Activated CD4-positive, alpha-beta T cell treated with anti-CD3 and anti-CD28 coated beads for 36 hours (primary cell): ENCODE data around the gene IL10RA. TPM values are rescaled to one million over a fixed set of nuclear protein-coding genes. Genes with fewer than 3 reads are reported as not detected.

Experiments
- ATAC-seq: fragments of 200-7000 bp; cut with Tn5 transposase; one replicate; pipeline ENCODE4 v1.10.0; 2021; ENCODE audit warnings: mild to moderate bottlenecking, moderate library complexity
- CTCF ChIA-PET: fragments of 350-600 bp; sonication (Branson Sonifier 250); formaldehyde crosslinking; loops from one replicate; lab custom pipeline; 2021; ENCODE audit warnings: antibody characterized with exemption; lab: Charles Lee
- POLR2A ChIA-PET: fragments of 350-600 bp; sonication (Branson Sonifier 250); formaldehyde crosslinking; loops from one replicate; lab custom pipeline; 2021; ENCODE audit warnings: antibody characterized with exemption, inconsistent platforms; lab: Charles Lee
- DNase-seq: peaks from one replicate; pipeline ENCODE4 v3.0.0-alpha.2; 2020
- H3K27ac Mint-ChIP-seq: one replicate; pipeline ENCODE4 v1.8.0; 2021; ENCODE audit warnings: mixed read lengths
- H3K27me3 Mint-ChIP-seq: one replicate; pipeline ENCODE4 v1.8.0; 2021; ENCODE audit warnings: mixed read lengths
- H3K36me3 Mint-ChIP-seq: one replicate; pipeline ENCODE4 v1.8.0; 2021; ENCODE audit warnings: low read depth, mixed read lengths
- H3K4me1 Mint-ChIP-seq: one replicate; pipeline ENCODE4 v1.8.0; 2021; ENCODE audit warnings: mixed read lengths
- H3K4me3 Mint-ChIP-seq: one replicate; pipeline ENCODE4 v1.8.0; 2021; ENCODE audit warnings: mild to moderate bottlenecking, moderate library complexity, mixed read lengths
- H3K9me3 Mint-ChIP-seq: one replicate; pipeline ENCODE4 v1.8.0; 2021; ENCODE audit warnings: low read depth, mixed read lengths
- intact Hi-C, 2 experiments: fragments of 100-400 bp; cut with DNase I in 1 of 2; cut with micrococcal nuclease in 1 of 2; formaldehyde crosslinking; loops; one replicate each; pipeline versions ENCODE4 v1.14.2 to v1.15.1; 2022 to 2024; cut with DNase I, micrococcal nuclease
- total RNA-seq, 2 experiments: library from RNA; stranded (reverse); gene quantifications; one replicate each; pipeline ENCODE4 v1.2.3, GENCODE V29; 2021

Gene IL10RA
- total RNA-seq, 2 experiments from 2014 or later, result 57.1 to 79.4 TPM

GRCh38 chr11:117989351-117990102 is 3.3 kb downstream of the IL10RA start:
- ChIA-PET POLR2A (interaction anchor here (1.3 to 4.7 kb wide), 3 partner anchors 8 to 12 kb away, joined by 4 to 78 read pairs (median 30); no protein-coding TSS in a partner anchor), CTCF (interaction anchor here (1.0 to 6.0 kb wide), 5 partner anchors 9 to 169 kb away, joined by 3 to 31 read pairs (median 4); no protein-coding TSS in a partner anchor)
- Mint-ChIP-seq H3K36me3 (peaks cover 84% of the 10 kb centered on the region), H3K4me1 (peaks cover 83% of the 10 kb centered on the region), H3K4me3 (peak overlapping the region; percentile 96), H3K27ac (peak overlapping the region; percentile 72), H3K27me3 (no peaks in the 10 kb centered on the region), H3K9me3 (no peaks in the 10 kb centered on the region)
- intact Hi-C loops, result loop anchor here in 1 of 2 experiments (5.0 kb wide), 2 partner anchors 228 to 448 kb away; partner anchors contain the start of gene KMT2A
- DNase-seq (no peak), ATAC-seq (no peak)

- Mint-ChIP-seq H3K27ac (no peak overlapping the region), H3K36me3 (peaks cover 95% of the 10 kb centered on the region), H3K4me3 (peak overlapping the region; percentile 47), H3K9me3 (no peaks in the 10 kb centered on the region), H3K4me1 (peaks cover 88% of the 10 kb centered on the region), H3K27me3 (no peaks in the 10 kb centered on the region)
- no peak for ATAC-seq
- ChIA-PET CTCF (interaction anchor here (0.6 kb wide), 1 partner anchor 216 kb away, joined by 3 read pairs; no protein-coding TSS in a partner anchor), POLR2A (interaction anchor here (0.7 kb wide), 1 partner anchor 10 kb away, joined by 3 read pairs; no protein-coding TSS in a partner anchor)
- DNase-seq, result no peak
- intact Hi-C loops, result no loop called here
Measured at GRCh38 chr11:117992136-117992535, 5.9 kb downstream of the IL10RA start.

DNA sequence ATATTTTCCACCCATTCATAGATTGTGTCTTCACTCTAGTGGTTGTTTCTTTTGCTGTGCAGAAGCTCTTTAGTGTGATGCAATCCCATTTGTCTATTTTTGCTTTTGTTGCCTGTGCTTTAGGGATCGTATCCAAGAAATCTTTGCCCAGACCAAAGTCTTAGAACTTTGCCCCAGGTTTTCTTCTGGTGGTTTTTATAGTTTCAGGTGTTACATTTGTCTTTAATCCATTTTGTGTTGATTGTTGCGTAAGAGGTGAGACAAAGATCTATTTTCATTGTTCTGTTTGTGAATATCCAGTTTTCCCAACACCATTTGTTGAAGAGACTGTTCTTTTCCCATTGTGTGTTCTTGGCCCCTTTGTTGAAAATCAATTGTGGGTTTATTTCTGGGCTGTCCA is 6.4 kb downstream of the IL10RA start:
- no peak overlapping the region for H3K27ac Mint-ChIP-seq

DNA sequence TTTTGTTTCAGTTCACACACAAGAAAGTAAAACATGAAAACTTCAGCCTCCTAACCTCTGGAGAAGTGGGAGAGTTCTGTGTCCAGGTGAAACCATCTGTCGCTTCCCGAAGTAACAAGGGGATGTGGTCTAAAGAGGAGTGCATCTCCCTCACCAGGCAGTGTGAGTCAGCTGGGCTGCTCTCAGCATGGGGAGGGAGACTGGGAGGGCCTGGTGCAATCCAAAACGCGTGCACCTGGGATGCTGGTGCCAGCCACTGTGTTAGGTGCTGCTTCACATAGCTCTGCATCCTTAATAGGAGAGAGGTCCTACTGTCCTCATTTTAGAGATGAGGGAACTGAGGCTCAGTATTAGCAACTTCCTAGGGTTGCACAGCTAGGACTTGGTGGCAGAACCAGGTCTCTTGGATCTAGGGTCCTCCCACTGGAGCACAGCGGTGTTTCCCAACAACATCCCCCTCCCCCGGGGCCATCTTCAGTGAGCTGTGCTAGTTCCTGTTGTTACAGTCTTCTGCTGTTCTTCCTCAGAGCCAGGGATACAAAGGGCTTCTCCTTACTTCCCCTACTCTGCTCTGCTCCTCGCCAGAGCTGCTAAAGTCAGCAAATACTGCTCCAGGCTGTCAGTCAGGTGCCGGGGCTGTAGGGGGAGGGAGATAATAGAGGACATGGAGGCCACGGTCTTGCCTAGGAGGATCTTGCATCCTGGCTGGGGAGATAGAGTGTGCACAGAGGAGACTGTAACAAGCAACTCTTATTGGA is 8.0 kb downstream of the IL10RA start:
- DNase-seq, result no peak
- Mint-ChIP-seq H3K27ac (no peak overlapping the region), H3K9me3 (peaks cover 4% of the 10 kb centered on the region), H3K4me1 (peaks cover 86% of the 10 kb centered on the region), H3K27me3 (no peaks in the 10 kb centered on the region), H3K4me3 (no peak overlapping the region), H3K36me3 (peaks cover 95% of the 10 kb centered on the region)
- ATAC-seq, result no peak
- intact Hi-C loops, result no loop called here
- POLR2A ChIA-PET, result interaction anchor here (0.8 kb wide), 1 partner anchor 9 kb away, joined by 4 read pairs; no protein-coding TSS in a partner anchor
- CTCF ChIA-PET, result interaction anchor here (0.9 to 9.4 kb wide), 2 partner anchors 43 to 59 kb away, joined by 5 to 69 read pairs; no protein-coding TSS in a partner anchor

More for the DNA sequence above, 6.4 kb downstream of the IL10RA start:
- no peak for ATAC-seq
- no peak for DNase-seq
- ChIA-PET CTCF (interaction anchor here (1.0 kb wide), 1 partner anchor 187 kb away, joined by 3 read pairs; no protein-coding TSS in a partner anchor), POLR2A (interaction anchor here (0.7 to 1.1 kb wide), 2 partner anchors 10 to 23 kb away, joined by 3 to 4 read pairs; no protein-coding TSS in a partner anchor)
- Mint-ChIP-seq H3K27me3 (no peaks in the 10 kb centered on the region), H3K36me3 (peaks cover 95% of the 10 kb centered on the region), H3K4me3 (no peak overlapping the region), H3K9me3 (peaks cover 3% of the 10 kb centered on the region), H3K4me1 (peaks cover 88% of the 10 kb centered on the region)
- intact Hi-C loops, result no loop called here

DNA sequence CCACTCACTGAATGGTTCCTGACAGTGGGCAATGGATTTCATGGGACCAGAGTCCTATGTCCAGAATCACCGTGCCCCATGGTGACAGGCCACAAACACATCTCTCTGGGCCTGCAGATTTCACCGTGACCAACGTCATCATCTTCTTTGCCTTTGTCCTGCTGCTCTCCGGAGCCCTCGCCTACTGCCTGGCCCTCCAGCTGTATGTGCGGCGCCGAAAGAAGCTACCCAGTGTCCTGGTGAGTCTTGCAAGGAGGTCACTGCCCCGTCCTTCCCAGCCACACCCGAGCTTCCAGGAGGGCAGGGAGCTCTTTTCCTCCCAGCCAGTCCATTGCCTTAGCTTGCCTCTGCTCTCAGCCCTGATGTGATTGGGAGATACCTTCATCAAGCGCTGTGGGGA is 9.3 kb downstream of the IL10RA start:
- peaks cover 4% of the 10 kb centered on the region for H3K9me3 Mint-ChIP-seq
- H3K27ac Mint-ChIP-seq, result no peak overlapping the region
- H3K36me3 Mint-ChIP-seq, result peaks cover 95% of the 10 kb centered on the region
- H3K27me3 Mint-ChIP-seq, result no peaks in the 10 kb centered on the region
- intact Hi-C loops, result no loop called here
- H3K4me1 Mint-ChIP-seq, result peaks cover 85% of the 10 kb centered on the region
- ChIA-PET POLR2A (interaction anchor here (0.6 kb wide), 1 partner anchor 81 kb away, joined by 3 read pairs; no protein-coding TSS in a partner anchor), CTCF (interaction anchor here (0.9 to 9.4 kb wide), 3 partner anchors 31 to 57 kb away, joined by 4 to 69 read pairs (median 5); no protein-coding TSS in a partner anchor)
- DNase-seq (no peak), ATAC-seq (no peak)
- no peak overlapping the region for H3K4me3 Mint-ChIP-seq

DNA sequence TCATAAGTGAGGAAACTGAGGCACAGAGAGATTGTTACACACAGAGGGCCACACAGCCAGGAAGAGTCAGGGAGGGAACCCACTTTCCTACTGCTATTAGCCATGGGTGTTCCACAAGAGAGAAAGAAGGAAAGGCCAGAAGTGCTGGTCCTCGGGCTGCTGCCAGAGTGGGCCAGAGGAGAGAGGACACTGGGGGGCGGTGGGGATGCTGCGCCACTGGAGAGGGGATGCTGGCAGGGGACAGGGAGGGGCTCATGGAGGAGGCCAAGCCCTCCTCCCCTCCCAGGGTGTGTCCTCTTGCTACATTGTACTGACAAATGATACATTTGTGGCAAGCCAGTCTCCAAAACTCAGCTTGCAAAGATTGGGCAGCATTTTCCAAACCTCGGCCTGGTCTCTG is 9.9 kb downstream of the IL10RA start:
- DNase-seq (no peak), ATAC-seq (no peak)
- Mint-ChIP-seq H3K4me3 (no peak overlapping the region), H3K9me3 (peaks cover 4% of the 10 kb centered on the region), H3K4me1 (peaks cover 86% of the 10 kb centered on the region), H3K27me3 (no peaks in the 10 kb centered on the region), H3K36me3 (peaks cover 96% of the 10 kb centered on the region), H3K27ac (no peak overlapping the region)
- CTCF ChIA-PET, result interaction anchor here (0.9 to 9.4 kb wide), 5 partner anchors 9 to 57 kb away, joined by 4 to 69 read pairs (median 5); partner anchors contain the start of gene IL10RA
- intact Hi-C loops, result no loop called here
- POLR2A ChIA-PET, result interaction anchor here (0.6 to 2.7 kb wide), 4 partner anchors 8 to 148 kb away, joined by 3 to 30 read pairs (median 4); partner anchors contain the start of gene IL10RA

DNA sequence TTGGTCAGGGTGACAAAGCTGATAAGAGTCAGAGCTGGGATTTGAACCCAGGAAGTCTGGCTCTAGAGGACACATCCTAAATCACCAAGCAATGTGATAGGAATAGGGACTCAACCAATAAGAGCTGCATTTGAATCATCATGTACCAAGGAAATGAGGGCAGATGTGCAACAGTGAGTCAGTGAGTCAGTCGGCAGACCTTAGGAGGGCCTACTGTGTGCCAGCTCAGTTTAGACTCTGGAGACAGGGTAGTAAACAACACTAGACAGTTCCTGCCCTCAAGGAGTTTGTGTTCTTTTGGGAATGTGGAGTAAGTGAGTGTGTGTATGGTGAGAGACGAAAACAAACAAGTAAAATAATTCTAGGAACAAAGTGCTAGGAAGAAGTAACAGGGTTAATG is 11.2 kb downstream of the IL10RA start:
- POLR2A ChIA-PET, result interaction anchor here (0.9 to 2.7 kb wide), 3 partner anchors 10 to 51 kb away, joined by 3 to 30 read pairs (median 6); partner anchors contain the start of gene IL10RA
- peaks cover 87% of the 10 kb centered on the region for H3K4me1 Mint-ChIP-seq
- DNase-seq, result peak; percentile 46
- H3K4me3 Mint-ChIP-seq, result no peak overlapping the region
- CTCF ChIA-PET, result interaction anchor here (0.5 to 9.4 kb wide), 10 partner anchors 8 to 176 kb away, joined by 3 to 69 read pairs (median 3); partner anchors contain the start of genes FXYD2 and IL10RA
- no peaks in the 10 kb centered on the region for H3K27me3 Mint-ChIP-seq
- no peak for ATAC-seq
- intact Hi-C loops, result no loop called here
- peaks cover 90% of the 10 kb centered on the region for H3K36me3 Mint-ChIP-seq
- H3K27ac Mint-ChIP-seq, result peak overlapping the region; percentile 79
- peaks cover 4% of the 10 kb centered on the region for H3K9me3 Mint-ChIP-seq

DNA sequence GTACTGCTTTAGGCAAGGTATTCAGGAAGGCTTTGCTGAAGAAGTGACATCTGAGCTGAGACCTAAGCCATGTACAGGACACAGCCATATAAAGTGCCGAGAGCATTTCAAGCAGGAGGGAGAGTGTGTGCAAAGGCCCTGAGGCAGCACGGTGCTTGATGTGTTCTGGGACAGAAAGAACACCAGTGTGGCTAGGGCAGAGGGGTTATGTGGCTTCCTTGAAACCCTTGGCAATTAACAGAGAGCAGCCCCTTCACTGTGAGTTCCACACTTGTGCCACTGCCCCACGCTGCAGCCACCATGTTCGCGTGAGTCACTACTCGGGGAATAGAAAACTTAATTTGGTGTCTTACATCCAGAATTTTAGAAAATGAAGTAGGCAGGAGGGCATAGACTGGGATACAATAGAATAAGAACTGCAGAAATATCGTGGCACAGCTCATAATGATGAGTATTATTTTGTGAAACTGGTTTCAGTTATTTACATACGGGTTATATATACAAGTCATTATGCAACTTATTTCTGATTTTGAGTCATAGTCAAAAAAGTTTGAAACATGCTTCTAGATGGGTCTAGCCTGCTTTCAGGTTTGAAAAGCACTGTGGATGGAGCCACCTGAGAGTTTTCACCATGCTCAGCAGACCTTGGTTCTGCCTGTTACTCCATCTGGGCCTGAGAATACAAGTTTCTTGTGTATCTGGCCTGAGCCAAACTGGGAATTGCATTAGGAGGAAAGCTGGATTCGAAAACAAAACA is 11.8 kb downstream of the IL10RA start:
- Mint-ChIP-seq H3K4me3 (no peak overlapping the region), H3K9me3 (peaks cover 4% of the 10 kb centered on the region), H3K36me3 (peaks cover 84% of the 10 kb centered on the region), H3K27ac (peak overlapping the region; percentile 79), H3K27me3 (no peaks in the 10 kb centered on the region), H3K4me1 (peaks cover 87% of the 10 kb centered on the region)
- ChIA-PET POLR2A (interaction anchor here (0.9 to 2.7 kb wide), 2 partner anchors 10 to 50 kb away, joined by 6 to 30 read pairs; partner anchors contain the start of gene IL10RA), CTCF (interaction anchor here (0.6 to 9.4 kb wide), 6 partner anchors 9 to 177 kb away, joined by 3 to 69 read pairs (median 4); no protein-coding TSS in a partner anchor)
- peak; percentile 56 for DNase-seq
- ATAC-seq, result peak; percentile 27
- intact Hi-C loops, result loop anchor here in 1 of 2 experiments (1.0 kb wide), 3 partner anchors 11 to 48 kb away; no protein-coding TSS in a partner anchor

DNA sequence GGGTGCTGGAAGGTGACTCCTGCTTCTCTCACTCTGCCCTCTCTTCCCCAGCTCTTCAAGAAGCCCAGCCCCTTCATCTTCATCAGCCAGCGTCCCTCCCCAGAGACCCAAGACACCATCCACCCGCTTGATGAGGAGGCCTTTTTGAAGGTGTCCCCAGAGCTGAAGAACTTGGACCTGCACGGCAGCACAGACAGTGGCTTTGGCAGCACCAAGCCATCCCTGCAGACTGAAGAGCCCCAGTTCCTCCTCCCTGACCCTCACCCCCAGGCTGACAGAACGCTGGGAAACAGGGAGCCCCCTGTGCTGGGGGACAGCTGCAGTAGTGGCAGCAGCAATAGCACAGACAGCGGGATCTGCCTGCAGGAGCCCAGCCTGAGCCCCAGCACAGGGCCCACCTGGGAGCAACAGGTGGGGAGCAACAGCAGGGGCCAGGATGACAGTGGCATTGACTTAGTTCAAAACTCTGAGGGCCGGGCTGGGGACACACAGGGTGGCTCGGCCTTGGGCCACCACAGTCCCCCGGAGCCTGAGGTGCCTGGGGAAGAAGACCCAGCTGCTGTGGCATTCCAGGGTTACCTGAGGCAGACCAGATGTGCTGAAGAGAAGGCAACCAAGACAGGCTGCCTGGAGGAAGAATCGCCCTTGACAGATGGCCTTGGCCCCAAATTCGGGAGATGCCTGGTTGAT is 12.6 kb downstream of the IL10RA start:
- intact Hi-C loops, result loop anchor here in 1 of 2 experiments (1.0 kb wide), 3 partner anchors 12 to 47 kb away; no protein-coding TSS in a partner anchor
- H3K27me3 Mint-ChIP-seq, result no peaks in the 10 kb centered on the region
- peaks cover 87% of the 10 kb centered on the region for H3K4me1 Mint-ChIP-seq
- no peak for DNase-seq
- ATAC-seq, result no peak
- ChIA-PET CTCF (interaction anchor here (1.0 to 9.4 kb wide), 5 partner anchors 10 to 178 kb away, joined by 3 to 69 read pairs (median 5); no protein-coding TSS in a partner anchor), POLR2A (interaction anchor here (2.7 kb wide), 1 partner anchor 11 kb away, joined by 30 read pairs; the partner anchor contains the start of gene IL10RA)
- H3K9me3 Mint-ChIP-seq, result peaks cover 7% of the 10 kb centered on the region
- H3K27ac Mint-ChIP-seq, result peak overlapping the region; percentile 74
- H3K36me3 Mint-ChIP-seq, result peaks cover 82% of the 10 kb centered on the region
- no peak overlapping the region for H3K4me3 Mint-ChIP-seq
